GM18499 (cell line): ENCODE measurements around the gene CHD9.
"Not testable (repeated sequence)": the region's sequence is repeated elsewhere in the genome, so short reads cannot be mapped to it uniquely, and the experiment has no call there.

Experiments used
- ATAC-seq: cut with Tn5 transposase; IDR thresholded peaks from one replicate; pipeline ENCODE4 v1.9.1; 2021; ENCODE audit warnings: moderate number of reproducible peaks; ENCODE audit not compliant: insufficient read depth, unreplicated experiment

CHD9 gene

GRCh38 chr16:53330991-53331390, 276.2 kb downstream of the CHD9 start:
- ATAC-seq: not testable (repeated sequence)

GRCh38 chr16:53334581-53334980, 279.8 kb downstream of the CHD9 start:
- ATAC-seq: no peak

- no peak for ATAC-seq
These were observed 282.5 kb downstream of the CHD9 start for GRCh38 chr16:53337294-53337693.

- no peak for ATAC-seq
These were observed 287.0 kb downstream of the CHD9 start for GRCh38 chr16:53341792-53342191.

- ATAC-seq: no peak
These were observed 300.3 kb downstream of the CHD9 start for GRCh38 chr16:53355064-53355463.

DNA sequence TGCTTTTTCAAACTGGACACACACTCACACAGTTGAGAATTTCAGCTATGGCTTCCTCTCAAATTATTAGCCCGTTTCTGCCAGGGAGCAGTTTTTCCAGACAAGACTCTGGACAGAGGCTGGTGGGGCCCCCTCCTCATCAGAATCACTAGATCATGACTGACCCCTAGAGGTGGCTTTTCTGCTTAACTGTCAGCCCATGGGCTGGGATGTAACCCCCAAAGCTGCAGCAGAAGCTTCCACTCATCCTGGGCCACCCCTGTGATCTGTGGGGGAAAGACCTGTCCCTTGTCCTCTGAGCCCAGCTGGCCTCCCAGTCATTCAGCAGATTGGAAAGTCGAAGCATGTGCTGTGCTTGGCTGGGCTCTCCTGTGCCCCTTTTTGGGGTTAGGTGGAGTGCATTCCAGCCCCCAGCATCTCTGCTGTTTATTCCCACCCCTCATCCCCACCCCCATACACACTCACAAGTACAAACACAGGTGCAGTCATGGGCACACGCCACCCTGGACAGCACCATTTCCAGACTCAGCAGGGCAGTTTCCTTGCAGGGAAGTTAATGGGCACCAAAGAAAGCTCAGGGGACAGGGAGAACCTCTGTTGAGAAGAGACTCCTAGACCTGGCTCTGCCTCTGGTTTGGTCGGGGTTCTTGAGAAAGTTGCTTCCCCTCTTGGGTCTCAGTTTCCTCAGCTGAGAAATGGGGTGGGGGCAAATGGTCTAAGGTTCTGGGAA, 301.9 kb downstream of the CHD9 start:
- ATAC-seq: no peak

DNA sequence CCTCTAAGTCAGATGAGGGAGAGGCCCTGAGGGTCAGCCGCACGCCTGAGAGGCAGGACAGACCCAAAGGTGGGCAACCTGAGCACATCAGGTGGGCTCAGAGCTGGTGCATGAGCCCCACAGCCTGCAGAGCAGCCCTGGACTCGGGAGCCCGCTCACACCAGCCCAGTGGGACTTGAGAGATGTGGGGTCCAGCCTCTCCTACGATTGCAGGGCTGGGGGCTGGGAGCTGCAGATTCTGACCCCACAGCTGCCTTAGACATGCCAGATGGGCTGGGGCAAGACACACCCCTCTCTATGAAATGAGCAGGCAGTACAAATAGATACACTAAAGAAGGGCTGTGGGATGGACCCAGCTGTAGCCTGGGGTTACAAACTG, 302.4 kb downstream of the CHD9 start:
- no peak for ATAC-seq

DNA sequence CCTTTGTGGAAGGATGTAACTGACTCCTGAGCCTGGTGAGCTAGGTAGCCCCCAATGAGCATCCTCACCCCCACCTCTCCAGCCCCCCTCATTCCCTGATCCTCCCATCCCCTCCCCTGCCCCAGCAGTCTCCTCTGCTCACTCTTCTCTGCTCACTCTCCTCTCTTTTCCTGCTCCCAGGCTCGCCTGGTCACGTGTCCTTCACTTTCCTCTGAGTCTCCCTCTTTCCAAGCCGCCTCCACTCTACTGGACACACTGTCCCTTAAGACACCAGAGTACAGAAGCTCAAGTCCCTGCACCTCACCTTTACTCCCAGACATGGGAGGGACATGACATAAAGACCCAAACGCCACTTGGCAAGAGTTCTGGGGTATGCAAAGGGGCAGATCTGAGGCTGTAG, 303.2 kb downstream of the CHD9 start:
- no peak for ATAC-seq

GRCh38 chr16:53358884-53359283, 304.1 kb downstream of the CHD9 start:
- ATAC-seq: no peak

DNA sequence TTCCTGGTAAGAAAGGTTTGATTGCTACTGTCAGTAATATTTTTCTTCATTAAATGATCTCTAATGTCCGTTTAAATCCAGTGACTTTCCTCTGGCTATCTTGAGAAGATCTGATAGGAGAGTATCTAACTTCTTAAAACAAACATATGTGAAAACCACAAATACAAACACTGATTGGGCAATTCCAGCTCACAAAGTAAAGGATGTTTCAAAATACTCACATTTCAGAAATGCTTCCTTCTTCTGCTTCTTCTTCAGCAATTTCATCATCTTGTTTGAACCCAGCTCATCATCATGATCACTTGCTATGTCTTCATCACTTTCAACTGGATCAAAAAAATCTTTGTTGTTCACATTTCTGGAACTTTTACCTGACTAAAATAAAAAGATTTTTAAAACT, 315.1 kb downstream of the CHD9 start:
- no peak for ATAC-seq

DNA sequence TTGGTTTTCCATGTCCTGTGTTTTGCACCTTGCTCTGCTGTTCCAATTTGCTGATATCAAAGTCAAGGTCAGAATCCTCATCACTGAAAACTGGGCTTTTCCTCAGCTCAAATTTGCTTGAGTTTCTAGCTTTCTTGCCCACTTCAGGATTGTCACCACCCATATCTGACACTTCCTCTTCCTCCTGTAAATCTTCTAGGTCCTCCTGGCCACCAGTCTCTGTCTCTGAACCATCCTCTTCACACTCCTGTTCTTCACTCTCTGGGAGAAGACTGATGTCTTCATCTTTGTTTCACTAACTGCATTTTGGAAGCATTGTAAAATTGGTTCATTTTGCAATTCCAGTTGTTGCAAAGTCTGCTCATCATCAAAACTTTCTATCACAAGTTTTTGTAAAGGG, 316.0 kb downstream of the CHD9 start:
- no peak for ATAC-seq

DNA sequence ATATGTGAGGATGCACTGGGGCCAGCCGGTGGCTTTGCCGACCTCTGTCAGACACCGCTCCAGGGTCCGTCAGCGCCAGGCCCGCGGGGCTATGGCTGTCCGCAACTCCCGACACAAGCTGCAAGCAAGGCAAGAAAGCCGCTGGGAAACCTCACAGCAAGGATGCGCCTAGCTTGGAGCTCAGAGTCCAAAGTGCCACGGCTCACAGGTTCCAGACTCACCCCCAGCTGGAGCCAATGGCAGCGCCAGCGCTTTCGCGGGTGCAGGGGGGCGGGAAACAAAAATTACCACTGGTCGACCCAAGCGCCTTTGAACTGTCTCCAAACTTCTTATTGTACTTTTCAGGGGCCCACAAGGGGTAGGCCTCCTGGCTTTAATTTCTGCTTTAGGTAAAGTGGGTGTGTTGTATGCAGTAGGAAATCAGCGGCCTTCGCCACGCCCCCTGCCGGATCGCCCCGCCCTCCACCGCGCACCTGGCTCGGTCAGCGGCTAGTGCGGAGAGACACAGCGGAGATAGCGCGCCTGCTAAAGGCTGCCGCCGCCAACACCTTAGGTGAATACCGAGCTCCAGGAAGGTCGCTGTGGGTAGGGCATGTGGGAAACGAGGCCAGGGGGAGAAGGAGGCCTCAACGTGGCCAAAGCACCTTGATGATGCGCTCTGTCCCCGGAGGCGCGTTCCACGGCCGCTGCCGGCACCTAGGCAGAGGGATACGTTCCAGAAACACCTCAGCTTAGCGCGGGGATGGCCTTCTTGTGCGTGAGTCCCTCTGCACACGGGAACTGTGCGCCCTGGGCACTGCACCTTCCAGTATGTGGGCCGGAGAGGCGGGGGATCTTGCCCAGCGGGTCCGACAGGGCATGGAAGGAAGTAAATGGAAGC, 318.4 kb downstream of the CHD9 start:
- ATAC-seq: no peak

- no peak for ATAC-seq
These were observed 320.0 kb downstream of the CHD9 start for GRCh38 chr16:53374800-53375199.

DNA sequence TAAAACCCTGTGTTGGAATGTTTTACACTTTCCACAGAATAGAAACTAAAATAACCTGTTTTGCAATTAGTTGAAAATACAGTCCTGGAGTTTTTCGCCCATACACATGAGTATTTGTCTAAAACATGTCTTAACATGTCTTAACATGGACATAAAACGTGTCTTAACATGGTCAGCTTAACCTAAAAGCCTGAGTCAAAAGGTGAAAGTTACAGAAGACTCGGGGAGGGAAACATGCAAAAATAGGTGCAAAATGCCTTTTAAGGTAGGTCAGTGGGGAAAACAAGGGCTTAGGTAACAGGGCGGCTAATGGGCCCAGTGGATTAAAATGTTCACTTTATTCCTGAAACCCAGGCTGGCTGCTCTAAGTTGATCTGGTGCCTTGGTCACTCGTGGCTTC, 323.3 kb downstream of the CHD9 start:
- no peak for ATAC-seq
